K562 (cell line): ENCODE data around the gene PAQR4. TPM values are rescaled to one million over a fixed set of nuclear protein-coding genes. Genes with fewer than 3 reads are reported as not detected.

ENCODE experiments used
- AFF4 ChIP-seq: sonication (generic); formaldehyde crosslinking; IDR thresholded peaks from 2 replicates; pipeline ENCODE4 v1.8.0; 2023; ENCODE audit warnings: mild to moderate bottlenecking, missing genetic modification reagents
- ASH1L ChIP-seq: fragments of 450-650 bp; IDR thresholded peaks from 2 replicates; pipeline ENCODE4 v1.6.1; 2018; ENCODE audit warnings: borderline replicate concordance, mild to moderate bottlenecking, low read depth; ENCODE audit not compliant: partially characterized antibody
- DNMT1 ChIP-seq: fragments of 450-650 bp; IDR thresholded peaks from 2 replicates; pipeline ENCODE4 v1.6.1; 2016; ENCODE audit warnings: antibody characterized with exemption, mild to moderate bottlenecking
- JUNB ChIP-seq: fragments of 450-650 bp; formaldehyde crosslinking; conservative IDR thresholded peaks from 2 replicates; pipeline ENCODE4 v1.4.0; 2020; ENCODE audit warnings: mild to moderate bottlenecking
- KDM5B ChIP-seq: fragments of 200-600 bp; sonication (generic); IDR thresholded peaks from 2 replicates; pipeline ENCODE4 v1.6.1; 2012; ENCODE audit warnings: low read depth, mild to moderate bottlenecking, moderate library complexity, low read length, control low read depth, inconsistent platforms; ENCODE audit not compliant: insufficient replicate concordance
- MAX ChIP-seq: sonication (generic); formaldehyde crosslinking; IDR thresholded peaks from 2 replicates; pipeline ENCODE4 v1.9.0; 2022; ENCODE audit warnings: mild to moderate bottlenecking, missing genetic modification reagents
- MYNN ChIP-seq, 2 experiments: sonication (generic); formaldehyde crosslinking in 1 of 2; IDR thresholded peaks; 2 replicates each; pipeline versions ENCODE4 v1.5.0 to v1.6.1; 2016 to 2020; ENCODE audit warnings: antibody characterized with exemption in 1 of 2, missing genetic modification reagents in 1 of 2
- PATZ1 ChIP-seq: fragments of 250-450 bp; sonication (Bioruptor Pico); IDR thresholded peaks from 2 replicates; pipeline ENCODE4 v1.5.0; 2020; ENCODE audit warnings: mild to moderate bottlenecking, borderline replicate concordance
- PHB ChIP-seq: fragments of 250-450 bp; sonication (Bioruptor Pico); IDR thresholded peaks from 2 replicates; pipeline ENCODE4 v1.5.0; 2021
- RAD21 ChIP-seq, 2 experiments: fragments of 250-450 bp in 1 of 2; fragments of 450-650 bp in 1 of 2; sonication (Bioruptor Pico) in 1 of 2; formaldehyde crosslinking in 1 of 2; IDR thresholded peaks in 1 of 2; conservative IDR thresholded peaks in 1 of 2; 2 replicates each; pipeline versions ENCODE4 v1.4.0 to v1.8.0; 2020 to 2022; ENCODE audit warnings: mild to moderate bottlenecking in 2 of 2, moderate library complexity in 1 of 2
- SMAD1 ChIP-seq: fragments of 150-350 bp; IDR thresholded peaks from 2 replicates; pipeline ENCODE4 v1.6.1; 2014; ENCODE audit warnings: low read length, low read depth; ENCODE audit not compliant: partially characterized antibody
- TAF9B ChIP-seq: fragments of 450-650 bp; IDR thresholded peaks from 2 replicates; pipeline ENCODE4 v1.6.1; 2018; ENCODE audit warnings: mild to moderate bottlenecking; ENCODE audit not compliant: partially characterized antibody
- TCF7L2 ChIP-seq: fragments of 150-350 bp; IDR thresholded peaks from 2 replicates; pipeline ENCODE4 v1.6.1; 2016; ENCODE audit warnings: low read depth, mild to moderate bottlenecking, low read length, moderate library complexity
- ZFX ChIP-seq: sonication (generic); formaldehyde crosslinking; IDR thresholded peaks from 2 replicates; pipeline ENCODE4 v1.8.0; 2022; ENCODE audit warnings: mild to moderate bottlenecking, missing genetic modification reagents, moderate library complexity
- ZNF197 ChIP-seq: fragments of 200-800 bp; sonication (Bioruptor generic); IDR thresholded peaks from 2 replicates; pipeline ENCODE4 v1.6.1; 2016; ENCODE audit warnings: low read depth, missing genetic modification characterization, missing compliant biosample characterization
- ZNF311 ChIP-seq: fragments of 250-450 bp; sonication (Bioruptor Pico); IDR thresholded peaks from 2 replicates; pipeline ENCODE4 v1.4.0; 2020; ENCODE audit warnings: mild to moderate bottlenecking, moderate library complexity
- ZNF384 ChIP-seq: IDR thresholded peaks from 2 replicates; pipeline ENCODE4 v1.6.1; 2012; ENCODE audit warnings: low read depth, low read length, improper control_type of control experiment
- ZNF444 ChIP-seq: fragments of 250-450 bp; sonication (Bioruptor Pico); IDR thresholded peaks from 2 replicates; pipeline ENCODE4 v1.4.0; 2020; ENCODE audit warnings: mild to moderate bottlenecking, moderate library complexity
- ZNF512 ChIP-seq: IDR thresholded peaks from 2 replicates; pipeline ENCODE4 v1.6.1; 2016; ENCODE audit warnings: missing genetic modification characterization, missing compliant biosample characterization
- polyA plus RNA-seq, 8 experiments: library from polyadenylated mRNA; depleted of rRNA in 4 of 8; stranded (reverse) in 5 of 8; unstranded in 3 of 8; fragments of >200 nt; fragmentation: Nextera tagmentation in 2 of 8; fragmentation: Illumina TruSeq in 1 of 8; extraction: Ambion mirVana in 2 of 8; extraction: Trizol in 1 of 8; gene quantifications; 2 replicates each; pipeline versions ENCODE4 v1.2.1 to v1.2.3, GENCODE V29; 2011 to 2014; ENCODE audit warnings: inconsistent platforms in 1 of 8, missing spikeins in 1 of 8
- total RNA-seq, 7 experiments: library from RNA; depleted of rRNA in 6 of 7; stranded (reverse); fragments of >200 nt in 6 of 7; fragmentation: Illumina TruSeq in 2 of 7; extraction: Trizol in 2 of 7; gene quantifications; 2 replicates each; pipeline versions ENCODE4 v1.2.1 to v1.2.3, GENCODE V29; 2011 to 2021; ENCODE audit warnings: low replicate concordance in 1 of 7

Gene PAQR4
- total and polyA plus RNA-seq, 9 of the 15 experiments (the other 6 are each of a cell fraction or from before 2014, with no cell fraction given), result 0.62 to 40.4 (median 19.5) TPM

- peak; percentile 75; the same call in 1 of the 2 replicates for TF ChIP-seq PATZ1 (CRISPR knock-in tag)
- TF ChIP-seq ZNF512 (tag), result no peak
- TF ChIP-seq MYNN (IDR thresholded peaks at IDR 0.05), result no peak
- TF ChIP-seq MYNN (CRISPR knock-in tag; IDR thresholded peaks at IDR 0.05), result no peak
- no peak for TF ChIP-seq ASH1L
- no peak for TF ChIP-seq TCF7L2
- TF ChIP-seq RAD21 (CRISPR knock-in tag; conservative IDR thresholded peaks at IDR 0.05 in 1 of 2, IDR thresholded peaks at IDR 0.05 in 1 of 2), result 0 out of 4 replicates have a peak, but pooled peaks of 1 of the 2 experiments have one; percentile 10
- TF ChIP-seq ZFX (CRISPR knock-in tag), result peak; percentile 66
- no peak for TF ChIP-seq JUNB (CRISPR knock-in tag)
- 0 out of 2 replicates have a peak, but pooled peaks have one; percentile 54 for TF ChIP-seq PHB
- no peak for TF ChIP-seq TAF9B
- TF ChIP-seq DNMT1, result no peak
- TF ChIP-seq ZNF197 (CRISPR knock-in tag), result no peak
- no peak for TF ChIP-seq KDM5B
- no peak for TF ChIP-seq SMAD1
- TF ChIP-seq ZNF444 (CRISPR knock-in tag), result no peak
- TF ChIP-seq MAX (CRISPR knock-in tag), result no peak
- TF ChIP-seq ZNF384, result no peak
- no peak for TF ChIP-seq ZNF311 (CRISPR knock-in tag)
- 0 out of 2 replicates have a peak, but pooled peaks have one; percentile 65 for TF ChIP-seq AFF4 (CRISPR knock-in tag)
These were observed 38.2 kb downstream of the PAQR4 start (continued) for GRCh38 chr16:3007059-3007956.
